Measurements from ENCODE around the gene OR8I2.
"Not testable (repeated sequence)": the region's sequence is repeated elsewhere in the genome, so short reads cannot be mapped to it uniquely, and the experiment has no call there.

The OR8I2 gene

DNA sequence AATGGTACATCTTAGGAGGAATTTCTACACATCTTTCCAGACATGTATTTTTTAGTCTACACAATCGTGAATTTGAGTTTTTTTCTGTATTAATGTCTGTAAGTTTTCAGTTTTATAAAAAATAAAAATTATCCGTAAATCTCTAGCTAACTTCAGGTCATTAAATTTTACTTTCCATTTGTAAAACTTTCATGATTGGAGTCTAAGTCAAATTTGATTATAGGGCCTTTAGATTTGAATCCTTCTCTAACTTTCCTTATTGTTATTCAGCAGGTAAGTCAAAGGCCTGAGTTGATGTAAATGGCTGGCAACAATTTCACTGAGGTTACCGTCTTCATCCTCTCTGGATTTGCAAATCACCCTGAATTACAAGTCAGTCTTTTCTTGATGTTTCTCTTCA lies at the start of gene OR8I2:
Gene OR8I2, plus strand, starts transcription at position 301 of the 400 bp plus-strand sequence. Its CDS starts 0 bp downstream, at position 301.
- Histone ChIP-seq H3K27me3 (ENCODE audit: control insufficient read depth in 1 of 2, insufficient read depth in 2 of 2, low read length in 2 of 2) (no peaks in the 10 kb centered on the region), H3K4me1 (ENCODE audit: control insufficient read depth in 1 of 2, insufficient read depth in 2 of 2, low read length in 2 of 2) (no peaks in the 10 kb centered on the region), H3K9me3 (ENCODE audit: control insufficient read depth in 1 of 2, low read length in 2 of 2) (peaks cover 0 to 2% of the 10 kb centered on the region in 2 donors), H3K36me3 (ENCODE audit: control insufficient read depth in 1 of 2, insufficient read depth in 2 of 2, low read length in 2 of 2) (no peaks in the 10 kb centered on the region), H3K9ac (ENCODE audit: low read depth in 1 of 2, low read length in 2 of 2) (no peak within 1 kb of the TSS), H3K27ac (ENCODE audit: low read depth, low read length) (no peak within 1 kb of the TSS), H3K4me3 (ENCODE audit: low read depth in 1 of 2, low read length in 2 of 2) (no peak within 1 kb of the TSS)

DNA sequence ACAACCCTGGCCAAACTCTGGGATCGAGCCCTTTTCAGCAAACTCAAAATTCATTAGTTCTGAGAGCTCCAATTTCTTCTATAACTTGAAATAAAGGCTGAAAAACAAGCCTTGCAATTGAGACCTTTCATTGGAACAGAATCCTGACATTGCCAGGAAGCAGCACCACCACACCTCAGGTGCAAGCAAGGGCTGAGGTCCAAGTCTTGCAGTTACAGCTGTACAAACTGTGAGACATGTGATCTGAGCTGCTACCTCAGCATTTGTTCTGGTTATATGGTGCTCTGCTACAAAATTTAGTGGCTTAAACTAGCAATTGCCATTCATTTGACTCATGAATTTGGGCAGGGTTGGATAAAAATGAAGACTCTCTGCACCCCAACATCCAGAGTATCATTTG lies 47.6 kb upstream of the OR8I2 start:
- no peak overlapping the region for H3K9ac ChIP-seq (ENCODE audit: low read depth in 1 of 2, low read length in 2 of 2)
- no peaks in the 10 kb centered on the region for H3K27me3 ChIP-seq (ENCODE audit: control insufficient read depth in 1 of 2, insufficient read depth in 2 of 2, low read length in 2 of 2)
- peaks cover 12 to 18% of the 10 kb centered on the region in 2 donors for H3K9me3 ChIP-seq (ENCODE audit: control insufficient read depth in 1 of 2, low read length in 2 of 2)
- no peaks in the 10 kb centered on the region for H3K4me1 ChIP-seq (ENCODE audit: control insufficient read depth in 1 of 2, insufficient read depth in 2 of 2, low read length in 2 of 2)
- no peak overlapping the region for H3K4me3 ChIP-seq (ENCODE audit: low read depth in 1 of 2, low read length in 2 of 2)
- H3K27ac ChIP-seq (ENCODE audit: low read depth, low read length) = no peak overlapping the region
- H3K36me3 ChIP-seq (ENCODE audit: control insufficient read depth in 1 of 2, insufficient read depth in 2 of 2, low read length in 2 of 2) = no peaks in the 10 kb centered on the region

DNA sequence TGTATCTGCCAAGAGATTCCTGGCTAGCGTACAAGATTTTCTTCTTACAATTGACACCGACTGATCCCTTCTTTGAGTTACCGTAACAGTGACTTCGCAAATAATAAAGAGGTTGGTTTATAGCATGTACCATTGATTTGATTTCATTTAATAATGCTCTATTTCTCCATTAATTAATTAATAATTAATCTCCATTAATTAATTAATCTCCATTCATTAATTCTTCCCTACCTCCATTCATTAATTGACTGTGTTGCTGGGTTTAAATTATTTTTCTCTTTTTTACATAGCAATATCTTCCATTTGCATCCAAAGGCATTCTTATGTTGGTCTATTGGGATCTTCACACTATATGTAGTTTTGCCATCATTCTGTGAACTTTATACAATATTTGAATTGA lies 44.6 kb upstream of the OR8I2 start:
- no peaks in the 10 kb centered on the region for H3K4me1 ChIP-seq (ENCODE audit: control insufficient read depth in 1 of 2, insufficient read depth in 2 of 2, low read length in 2 of 2)
- H3K27ac ChIP-seq (ENCODE audit: low read depth, low read length) = no peak overlapping the region
- no peak overlapping the region for H3K9ac ChIP-seq (ENCODE audit: low read depth in 1 of 2, low read length in 2 of 2)
- no peaks in the 10 kb centered on the region for H3K27me3 ChIP-seq (ENCODE audit: control insufficient read depth in 1 of 2, insufficient read depth in 2 of 2, low read length in 2 of 2)
- H3K36me3 ChIP-seq (ENCODE audit: control insufficient read depth in 1 of 2, insufficient read depth in 2 of 2, low read length in 2 of 2) = no peaks in the 10 kb centered on the region
- no peak overlapping the region for H3K4me3 ChIP-seq (ENCODE audit: low read depth in 1 of 2, low read length in 2 of 2)
- peaks cover 10 to 15% of the 10 kb centered on the region in 2 donors for H3K9me3 ChIP-seq (ENCODE audit: control insufficient read depth in 1 of 2, low read length in 2 of 2)

DNA sequence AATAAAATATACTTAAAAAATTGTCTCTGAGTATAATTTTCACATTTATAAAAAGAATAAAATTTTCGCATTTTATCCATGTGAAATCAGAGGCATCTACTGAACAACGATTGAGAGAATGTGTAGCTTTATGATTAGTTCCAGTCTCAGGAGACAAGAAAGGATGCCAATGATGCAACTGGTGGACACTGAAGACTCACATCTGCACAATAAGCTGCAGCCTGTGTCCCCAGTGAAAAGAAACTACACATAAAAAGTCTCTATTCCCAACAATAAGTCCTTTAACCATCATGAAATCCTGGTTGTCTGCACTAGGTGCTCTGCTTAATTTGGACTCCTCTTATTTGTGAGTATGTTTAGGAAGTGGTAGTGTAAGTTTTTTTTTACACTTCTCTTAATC lies 43.6 kb upstream of the OR8I2 start:
- Histone ChIP-seq H3K27me3 (ENCODE audit: control insufficient read depth in 1 of 2, insufficient read depth in 2 of 2, low read length in 2 of 2) (no peaks in the 10 kb centered on the region), H3K4me1 (ENCODE audit: control insufficient read depth in 1 of 2, insufficient read depth in 2 of 2, low read length in 2 of 2) (no peaks in the 10 kb centered on the region), H3K36me3 (ENCODE audit: control insufficient read depth in 1 of 2, insufficient read depth in 2 of 2, low read length in 2 of 2) (no peaks in the 10 kb centered on the region), H3K4me3 (ENCODE audit: low read depth in 1 of 2, low read length in 2 of 2) (no peak overlapping the region), H3K27ac (ENCODE audit: low read depth, low read length) (no peak overlapping the region), H3K9me3 (ENCODE audit: control insufficient read depth in 1 of 2, low read length in 2 of 2) (peaks cover 12 to 13% of the 10 kb centered on the region in 2 donors), H3K9ac (ENCODE audit: low read depth in 1 of 2, low read length in 2 of 2) (no peak overlapping the region)

DNA sequence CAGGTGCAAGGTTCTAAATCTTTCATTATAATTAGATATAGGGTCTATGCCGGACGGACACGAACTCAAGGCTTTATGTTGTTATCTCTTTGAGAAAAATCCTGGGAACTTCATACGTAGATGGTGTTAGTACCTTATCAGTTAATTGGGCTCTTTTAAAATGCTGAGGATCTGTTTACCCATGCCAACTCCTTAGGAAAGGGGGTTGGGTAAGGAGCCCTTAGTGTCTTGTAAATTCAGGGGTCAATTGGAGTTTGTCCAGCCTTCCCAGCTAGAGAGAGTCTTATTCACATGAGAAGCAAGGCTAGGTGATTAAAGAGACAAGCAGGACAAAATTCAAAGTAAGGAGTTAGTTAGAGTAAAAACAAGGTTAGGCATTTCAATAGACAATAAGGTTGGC lies 36.7 kb upstream of the OR8I2 start:
- H3K36me3 ChIP-seq (ENCODE audit: control insufficient read depth in 1 of 2, insufficient read depth in 2 of 2, low read length in 2 of 2); H3K4me1 ChIP-seq (ENCODE audit: control insufficient read depth in 1 of 2, insufficient read depth in 2 of 2, low read length in 2 of 2); H3K27me3 ChIP-seq (ENCODE audit: control insufficient read depth in 1 of 2, insufficient read depth in 2 of 2, low read length in 2 of 2); H3K4me3 ChIP-seq (ENCODE audit: low read depth in 1 of 2, low read length in 2 of 2); H3K9me3 ChIP-seq (ENCODE audit: control insufficient read depth in 1 of 2, low read length in 2 of 2); H3K27ac ChIP-seq (ENCODE audit: low read depth, low read length); H3K9ac ChIP-seq (ENCODE audit: low read depth in 1 of 2, low read length in 2 of 2): not testable (repeated sequence)

DNA sequence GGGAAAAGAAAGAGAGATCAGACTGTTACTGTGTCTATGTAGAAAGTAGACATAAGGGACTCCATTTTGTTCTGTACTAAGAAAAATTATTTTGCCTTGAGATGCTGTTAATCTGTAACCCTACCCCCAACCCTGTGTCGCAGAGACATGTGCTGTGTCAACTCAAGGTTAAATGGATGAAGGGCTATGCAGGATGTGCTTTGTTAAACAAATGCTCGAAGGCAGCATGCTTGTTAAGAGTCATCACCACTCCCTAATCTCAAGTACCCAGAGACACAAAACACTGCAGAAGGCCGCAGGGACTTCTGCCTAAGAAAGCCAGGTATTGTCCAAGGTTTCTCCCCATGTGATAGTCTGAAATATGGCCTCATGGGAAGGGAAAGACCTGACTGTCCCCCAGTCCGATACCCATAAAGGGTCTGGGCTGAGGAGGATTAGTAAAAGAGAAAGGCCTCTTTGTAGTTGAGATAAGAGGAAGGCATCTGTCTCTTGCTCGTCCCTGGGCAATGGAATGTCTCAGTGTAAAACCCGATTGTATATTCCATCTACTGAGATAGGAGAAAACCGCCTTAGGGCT lies 35.4 kb upstream of the OR8I2 start:
- not testable (repeated sequence) for H3K36me3 ChIP-seq (ENCODE audit: control insufficient read depth in 1 of 2, insufficient read depth in 2 of 2, low read length in 2 of 2); H3K27me3 ChIP-seq (ENCODE audit: control insufficient read depth in 1 of 2, insufficient read depth in 2 of 2, low read length in 2 of 2); H3K9ac ChIP-seq (ENCODE audit: low read depth in 1 of 2, low read length in 2 of 2); H3K4me1 ChIP-seq (ENCODE audit: control insufficient read depth in 1 of 2, insufficient read depth in 2 of 2, low read length in 2 of 2); H3K27ac ChIP-seq (ENCODE audit: low read depth, low read length); H3K4me3 ChIP-seq (ENCODE audit: low read depth in 1 of 2, low read length in 2 of 2); H3K9me3 ChIP-seq (ENCODE audit: control insufficient read depth in 1 of 2, low read length in 2 of 2)

DNA sequence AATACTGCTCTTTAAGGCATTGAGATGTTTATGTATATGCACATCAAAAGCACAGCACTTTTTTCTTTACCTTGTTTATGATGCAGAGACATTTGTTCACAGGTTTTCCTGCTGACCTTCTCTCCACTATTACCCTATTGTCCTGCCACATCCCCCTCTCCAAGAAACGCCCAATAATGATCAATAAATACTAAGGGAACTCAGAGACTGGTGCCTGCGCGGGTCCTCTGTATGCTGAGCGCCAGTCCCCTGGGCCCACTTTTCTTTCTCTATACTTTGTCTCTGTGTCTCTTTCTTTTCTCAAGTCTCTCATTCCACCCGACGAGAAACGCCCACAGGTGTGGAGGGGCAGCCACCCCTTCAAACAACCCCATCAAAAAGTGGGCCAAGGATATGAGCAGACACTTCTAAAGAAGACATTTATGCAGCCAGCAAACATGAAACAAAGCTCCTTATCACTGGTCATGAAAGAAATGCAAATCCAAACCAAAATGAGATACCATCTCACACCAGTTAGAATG lies 34.8 kb upstream of the OR8I2 start:
- not testable (repeated sequence) for H3K36me3 ChIP-seq (ENCODE audit: control insufficient read depth in 1 of 2, insufficient read depth in 2 of 2, low read length in 2 of 2); H3K4me3 ChIP-seq (ENCODE audit: low read depth in 1 of 2, low read length in 2 of 2); H3K9me3 ChIP-seq (ENCODE audit: control insufficient read depth in 1 of 2, low read length in 2 of 2); H3K27me3 ChIP-seq (ENCODE audit: control insufficient read depth in 1 of 2, insufficient read depth in 2 of 2, low read length in 2 of 2); H3K27ac ChIP-seq (ENCODE audit: low read depth, low read length); H3K9ac ChIP-seq (ENCODE audit: low read depth in 1 of 2, low read length in 2 of 2); H3K4me1 ChIP-seq (ENCODE audit: control insufficient read depth in 1 of 2, insufficient read depth in 2 of 2, low read length in 2 of 2)

DNA sequence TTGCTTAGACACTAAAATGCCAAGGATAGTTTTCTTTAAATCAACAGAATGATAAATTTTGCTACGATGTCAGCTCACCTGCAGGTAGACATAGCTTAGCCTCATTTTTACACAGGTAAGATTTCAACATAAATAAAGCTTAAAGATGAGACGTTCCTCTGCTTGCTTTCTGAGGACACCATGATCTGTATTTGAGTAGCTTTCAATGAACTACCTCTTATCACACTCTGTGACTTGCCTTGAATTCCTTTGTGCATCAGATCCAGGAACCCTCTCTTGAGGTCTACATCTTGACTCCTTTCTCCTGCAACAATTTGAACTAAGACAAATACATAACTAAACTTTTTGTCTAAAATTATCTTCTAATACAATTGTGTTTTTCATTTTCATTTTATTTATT lies 26.1 kb upstream of the OR8I2 start:
- H3K4me1 ChIP-seq (ENCODE audit: control insufficient read depth in 1 of 2, insufficient read depth in 2 of 2, low read length in 2 of 2) = no peaks in the 10 kb centered on the region
- no peak overlapping the region for H3K27ac ChIP-seq (ENCODE audit: low read depth, low read length)
- no peak overlapping the region for H3K9ac ChIP-seq (ENCODE audit: low read depth in 1 of 2, low read length in 2 of 2)
- H3K27me3 ChIP-seq (ENCODE audit: control insufficient read depth in 1 of 2, insufficient read depth in 2 of 2, low read length in 2 of 2) = no peaks in the 10 kb centered on the region
- no peak overlapping the region for H3K4me3 ChIP-seq (ENCODE audit: low read depth in 1 of 2, low read length in 2 of 2)
- H3K9me3 ChIP-seq (ENCODE audit: control insufficient read depth in 1 of 2, low read length in 2 of 2) = peaks cover 9 to 17% of the 10 kb centered on the region in 2 donors
- H3K36me3 ChIP-seq (ENCODE audit: control insufficient read depth in 1 of 2, insufficient read depth in 2 of 2, low read length in 2 of 2) = no peaks in the 10 kb centered on the region

DNA sequence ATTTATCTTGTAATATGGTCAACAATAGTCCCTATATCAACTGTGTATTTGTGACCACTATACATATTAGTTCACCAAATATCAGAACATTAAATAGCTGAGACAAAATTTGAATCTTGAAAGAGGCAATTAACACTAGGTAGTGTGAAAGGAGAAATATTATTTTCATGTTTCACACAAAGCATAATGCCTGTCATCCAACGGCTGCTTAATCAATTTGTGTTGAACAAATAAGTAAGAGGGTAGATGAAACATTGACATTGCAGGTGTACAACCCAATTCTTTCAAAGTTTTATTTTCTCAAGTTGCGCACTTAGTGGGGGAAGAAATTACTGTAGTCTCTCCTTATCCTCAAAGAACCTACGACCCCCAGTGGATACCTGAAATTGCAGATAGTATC lies 3.4 kb upstream of the OR8I2 start:
- Histone ChIP-seq H3K4me1 (ENCODE audit: control insufficient read depth in 1 of 2, insufficient read depth in 2 of 2, low read length in 2 of 2) (no peaks in the 10 kb centered on the region), H3K27ac (ENCODE audit: low read depth, low read length) (no peak overlapping the region), H3K9ac (ENCODE audit: low read depth in 1 of 2, low read length in 2 of 2) (no peak overlapping the region), H3K9me3 (ENCODE audit: control insufficient read depth in 1 of 2, low read length in 2 of 2) (peaks cover 0 to 2% of the 10 kb centered on the region in 2 donors), H3K36me3 (ENCODE audit: control insufficient read depth in 1 of 2, insufficient read depth in 2 of 2, low read length in 2 of 2) (no peaks in the 10 kb centered on the region), H3K4me3 (ENCODE audit: low read depth in 1 of 2, low read length in 2 of 2) (no peak overlapping the region), H3K27me3 (ENCODE audit: control insufficient read depth in 1 of 2, insufficient read depth in 2 of 2, low read length in 2 of 2) (no peaks in the 10 kb centered on the region)

DNA sequence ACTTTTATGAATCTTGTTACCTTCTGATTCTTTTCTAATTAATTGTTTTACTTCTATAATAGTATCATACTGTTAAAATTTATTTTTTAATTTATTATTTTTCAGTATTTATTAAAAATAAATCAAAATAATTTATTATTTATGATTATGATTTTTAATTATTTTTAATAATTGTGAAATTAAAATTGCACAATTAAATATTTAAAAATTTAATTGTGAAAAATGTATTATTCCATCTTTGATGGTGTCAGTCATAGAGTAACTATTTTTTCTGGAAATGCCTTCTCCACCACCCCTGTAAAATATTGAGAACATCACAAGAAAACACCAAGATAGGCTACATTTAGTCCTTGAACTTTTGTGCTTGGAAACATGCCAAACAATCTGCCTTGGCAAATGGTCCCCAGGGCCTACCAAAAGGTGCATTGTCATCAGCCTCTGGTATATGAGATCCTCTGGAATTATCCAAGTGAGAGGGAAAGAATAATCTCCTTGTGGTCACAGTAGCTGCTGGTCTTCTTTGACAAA lies 10.2 kb downstream of the OR8I2 start, which contains the start of gene OR8H2:
Gene OR8H2, plus strand, starts transcription at position 478 of the 528 bp plus-strand sequence. CDS start 1,356 bp downstream, outside the sequence.
- Histone ChIP-seq H3K9ac (ENCODE audit: low read depth in 1 of 2, low read length in 2 of 2) (no peak within 1 kb of the TSS), H3K4me3 (ENCODE audit: low read depth in 1 of 2, low read length in 2 of 2) (no peak within 1 kb of the TSS), H3K27me3 (ENCODE audit: control insufficient read depth in 1 of 2, insufficient read depth in 2 of 2, low read length in 2 of 2) (no peaks in the 10 kb centered on the region), H3K4me1 (ENCODE audit: control insufficient read depth in 1 of 2, insufficient read depth in 2 of 2, low read length in 2 of 2) (no peaks in the 10 kb centered on the region), H3K27ac (ENCODE audit: low read depth, low read length) (no peak within 1 kb of the TSS), H3K9me3 (ENCODE audit: control insufficient read depth in 1 of 2, low read length in 2 of 2) (peaks cover 0 to 10% of the 10 kb centered on the region in 2 donors), H3K36me3 (ENCODE audit: control insufficient read depth in 1 of 2, insufficient read depth in 2 of 2, low read length in 2 of 2) (no peaks in the 10 kb centered on the region)
